Right renal pelvis (tissue), 4 donors: Measurements from ENCODE around the gene ERMN. TPM values are rescaled to one million over a fixed set of nuclear protein-coding genes. Genes with fewer than 3 reads are reported as not detected.
"Not testable (repeated sequence)": the region's sequence is repeated elsewhere in the genome, so short reads cannot be mapped to it uniquely, and the experiment has no call there.

Experiments
- DNase-seq, 4 donors: peaks; one replicate each; pipeline ENCODE4 v3.0.0-alpha.2; 2013; ENCODE audit warnings: low read depth in 4 of 4, low spot score in 3 of 4, missing footprints in 1 of 4
- polyA plus RNA-seq, 4 donors: library from polyadenylated mRNA; unstranded; fragments of 120-200 nt; gene quantifications; one replicate each; pipeline ENCODE4 v1.2.1, GENCODE V29; 2013; ENCODE audit not compliant: insufficient read length in 4 of 4

Gene ERMN
- polyA plus RNA-seq, 4 donors, result 0.06 to 0.18 (median 0.11) TPM

DNA sequence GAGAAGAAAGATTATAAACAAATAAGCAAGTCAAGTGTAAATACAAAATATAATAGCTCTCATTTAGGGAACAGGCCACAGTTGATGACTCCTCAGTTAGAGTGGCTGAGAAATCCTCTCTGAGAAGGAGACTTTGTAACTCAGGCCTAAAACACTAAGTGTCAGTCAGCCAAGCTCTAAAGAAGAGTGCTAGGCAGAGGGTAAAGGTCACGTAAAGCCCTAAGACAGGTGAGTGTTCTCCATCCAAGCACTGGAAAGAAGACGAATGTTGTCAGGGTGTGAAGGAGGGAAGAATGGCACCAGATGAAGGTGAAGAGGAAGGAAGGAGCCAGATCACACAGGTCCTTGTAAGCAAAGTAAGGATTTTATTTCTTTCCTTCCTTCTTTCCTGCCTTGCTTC is 24.3 kb downstream of the ERMN start:
- no peak for DNase-seq

DNA sequence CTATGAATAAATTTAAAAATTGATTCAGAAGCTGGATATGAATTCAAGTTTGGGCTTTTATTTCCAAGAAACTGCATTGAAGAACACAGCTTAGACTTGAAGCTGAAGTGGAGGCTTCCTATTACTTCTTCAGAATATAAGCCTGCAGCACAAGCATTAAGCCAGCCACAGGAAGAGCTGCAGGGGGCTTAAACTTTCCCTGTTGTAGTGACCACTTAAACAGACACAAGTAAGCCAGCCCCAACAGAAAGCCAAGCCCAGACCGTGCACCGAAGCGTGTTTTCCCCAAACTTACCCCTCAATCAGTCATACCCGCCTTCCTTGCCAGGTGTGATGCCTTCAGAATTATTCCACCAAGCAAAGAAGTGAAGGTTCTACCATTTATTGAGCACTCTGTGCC is 28.7 kb downstream of the ERMN start:
- no peak for DNase-seq

DNA sequence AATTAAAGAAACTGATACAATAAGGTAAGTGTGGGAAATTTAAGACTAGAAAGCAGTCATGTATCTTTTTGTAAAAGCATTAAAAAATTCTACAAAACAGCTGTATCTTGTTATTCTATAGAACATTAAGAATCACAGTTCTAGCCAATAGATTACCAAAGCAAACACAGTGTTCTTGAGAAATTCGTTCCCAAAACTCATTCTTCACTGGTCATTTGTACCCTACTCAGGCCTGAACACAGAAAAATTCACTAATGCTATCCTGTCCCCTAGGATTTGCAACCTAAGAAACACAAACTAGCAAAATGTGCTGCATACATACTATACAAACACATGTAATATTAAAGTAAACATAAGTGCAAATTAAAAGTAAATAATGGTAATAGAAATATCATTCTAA is 29.1 kb downstream of the ERMN start:
- DNase-seq, result no peak

DNA sequence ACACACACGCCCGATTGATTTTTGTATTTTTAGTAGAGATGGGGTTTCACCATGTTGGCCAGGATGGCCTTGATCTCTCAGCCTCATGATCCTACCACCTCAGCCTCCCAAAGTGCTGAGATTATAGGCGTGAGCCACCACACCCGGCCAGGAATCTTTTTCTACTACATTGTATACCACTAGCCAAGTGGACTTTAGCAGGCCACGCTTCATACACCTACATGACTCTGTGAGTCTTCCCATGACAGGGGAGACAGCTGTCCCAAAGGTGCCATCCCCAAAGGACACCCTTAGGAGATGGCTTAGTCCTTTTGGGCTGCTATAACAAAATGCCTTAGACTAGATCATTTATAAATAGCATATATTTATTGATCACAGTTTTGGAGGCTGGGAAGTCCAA is 32.8 kb downstream of the ERMN start:
- DNase-seq, result no peak

DNA sequence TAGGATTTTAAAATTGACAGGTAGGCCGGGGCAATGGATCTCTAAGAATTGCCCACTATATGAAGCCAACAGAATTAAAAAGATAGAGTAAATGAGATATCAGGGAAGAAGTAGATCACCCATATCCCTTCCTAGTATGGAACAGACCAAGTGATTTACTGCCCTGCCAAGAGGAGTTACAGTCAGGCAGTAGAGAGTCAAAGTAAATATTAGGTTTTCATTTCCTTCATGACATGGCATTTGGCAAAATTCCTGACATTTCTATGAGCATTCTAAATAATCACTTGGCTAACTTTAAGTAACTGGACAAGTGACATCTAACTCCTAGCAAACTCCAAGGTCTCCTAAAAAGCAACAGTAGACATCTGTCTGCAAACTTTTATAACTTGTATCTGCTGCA is 34.6 kb downstream of the ERMN start:
- DNase-seq, result no peak

DNA sequence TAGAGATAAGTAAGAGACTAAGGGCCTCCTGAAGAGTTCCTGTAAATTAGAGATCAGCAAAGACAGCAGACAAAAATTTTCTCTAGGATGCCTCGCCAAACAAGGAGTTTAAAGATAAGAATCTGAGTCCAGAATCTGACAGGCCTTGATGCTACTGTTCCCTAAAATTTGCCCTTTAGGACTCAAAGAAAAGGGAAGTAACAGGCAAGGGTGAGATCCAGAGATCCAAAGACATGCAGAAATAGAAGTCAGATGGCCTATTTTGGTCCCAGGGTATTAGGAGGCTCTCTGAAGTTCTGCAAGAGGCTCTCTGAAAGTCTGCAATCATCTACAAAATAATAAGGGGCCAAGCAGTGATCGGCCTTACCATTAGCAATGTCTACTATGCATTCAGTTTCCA is 35.1 kb downstream of the ERMN start:
- no peak for DNase-seq

DNA sequence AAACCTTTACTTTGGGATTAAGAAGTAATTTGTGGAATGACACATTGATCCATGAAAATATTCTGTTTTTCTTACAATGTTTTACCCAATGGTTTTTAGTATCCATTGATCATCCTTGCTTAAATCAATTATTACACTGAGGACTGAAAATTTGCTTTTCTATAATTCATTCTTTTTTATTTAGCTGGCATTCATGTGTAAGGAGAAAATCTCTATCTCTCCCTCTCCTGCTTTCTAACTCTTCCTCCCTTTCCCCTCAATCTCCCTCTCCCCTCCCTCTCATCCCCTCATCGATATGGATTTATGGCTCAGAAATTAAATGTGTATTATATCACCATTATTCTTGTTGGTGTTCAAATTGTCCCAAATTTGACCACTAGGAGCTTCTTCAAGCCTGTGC is 38.5 kb downstream of the ERMN start:
- no peak for DNase-seq

DNA sequence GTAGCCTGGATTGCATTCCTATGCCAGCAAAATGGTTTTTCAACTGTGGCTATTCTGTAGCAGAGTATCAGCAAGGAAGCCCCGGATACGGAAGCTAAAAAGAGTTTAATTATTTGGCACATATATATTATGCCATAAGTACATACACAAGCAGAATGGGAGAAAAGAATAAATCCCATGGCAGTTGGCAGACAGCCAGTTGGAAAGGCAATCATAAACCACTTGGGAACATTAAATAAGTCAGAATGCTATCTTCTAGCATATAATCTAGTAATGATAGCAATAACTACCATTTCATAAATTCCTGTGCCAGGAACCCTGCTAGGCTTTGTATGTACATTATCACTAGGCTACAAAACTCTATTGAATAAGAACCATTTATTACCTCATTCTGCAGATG is 42.2 kb downstream of the ERMN start:
- DNase-seq, result no peak

DNA sequence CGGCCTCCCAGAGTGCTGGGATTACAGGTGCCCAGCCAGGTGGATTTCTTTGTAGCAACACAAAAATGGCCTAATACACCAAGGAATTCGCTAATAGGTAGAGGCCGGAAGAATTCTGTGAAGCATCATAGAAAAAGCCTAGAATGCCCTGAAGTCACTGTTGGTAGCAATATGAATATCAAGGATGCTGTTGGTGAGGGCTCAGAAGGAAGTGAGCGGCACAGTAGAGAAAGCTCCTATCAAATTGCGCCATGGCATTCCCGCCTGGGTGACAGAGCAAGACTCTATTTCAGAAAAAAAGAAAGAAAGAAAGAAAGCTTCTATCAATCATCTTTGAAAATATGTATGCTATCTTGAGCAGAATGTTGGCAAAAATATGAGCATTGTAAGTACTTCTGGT is 44.3 kb downstream of the ERMN start:
- DNase-seq, result no peak

DNA sequence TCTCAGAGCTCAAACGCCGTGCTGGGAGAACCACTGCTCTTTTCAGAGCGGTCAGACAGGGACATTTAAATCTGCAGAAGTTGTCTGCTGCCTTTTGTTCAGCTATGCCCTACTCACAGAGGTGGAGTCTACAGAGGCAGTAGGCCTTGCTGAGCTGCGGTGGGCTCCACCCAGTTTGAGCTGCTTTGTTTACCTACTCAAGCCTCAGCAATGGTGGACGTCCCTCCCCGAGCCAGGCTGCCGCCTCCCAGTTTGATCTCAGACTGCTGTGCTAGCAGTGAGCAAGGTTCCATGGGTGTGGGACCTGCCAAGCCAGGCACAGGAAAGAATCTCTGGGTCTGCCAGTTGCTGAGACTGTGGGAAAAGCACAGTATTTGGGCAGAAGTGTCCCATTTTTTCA is 46.3 kb downstream of the ERMN start:
- not testable (repeated sequence) for DNase-seq

DNA sequence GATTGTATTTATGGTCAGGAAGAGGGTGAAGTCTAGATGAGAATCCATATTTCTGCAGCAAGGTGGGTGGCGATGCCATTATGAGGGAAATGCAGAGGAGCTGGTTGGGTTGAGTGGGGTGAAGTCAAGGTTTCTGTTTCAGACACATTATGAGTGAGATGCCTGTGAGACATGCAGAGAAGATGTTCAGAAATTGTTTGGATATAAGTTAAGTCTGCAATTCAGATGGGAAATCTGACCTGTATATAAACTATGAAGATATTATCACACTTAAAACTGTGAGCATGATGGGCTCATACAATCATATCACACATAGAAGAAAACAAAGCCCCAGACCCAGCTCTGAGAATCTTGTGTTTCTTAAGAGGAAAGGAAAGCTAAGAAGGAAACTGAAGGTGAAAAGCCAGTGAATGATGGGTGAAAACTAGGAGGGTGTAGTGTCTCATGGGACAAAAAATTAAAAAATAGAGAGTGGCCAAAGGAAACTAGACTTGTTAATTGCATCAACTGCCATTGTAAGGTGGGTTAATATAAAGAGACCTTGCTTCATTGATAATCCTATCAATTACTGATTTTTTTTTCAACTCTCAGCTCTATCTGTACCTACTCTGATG is 53.9 kb downstream of the ERMN start:
- DNase-seq, result no peak

DNA sequence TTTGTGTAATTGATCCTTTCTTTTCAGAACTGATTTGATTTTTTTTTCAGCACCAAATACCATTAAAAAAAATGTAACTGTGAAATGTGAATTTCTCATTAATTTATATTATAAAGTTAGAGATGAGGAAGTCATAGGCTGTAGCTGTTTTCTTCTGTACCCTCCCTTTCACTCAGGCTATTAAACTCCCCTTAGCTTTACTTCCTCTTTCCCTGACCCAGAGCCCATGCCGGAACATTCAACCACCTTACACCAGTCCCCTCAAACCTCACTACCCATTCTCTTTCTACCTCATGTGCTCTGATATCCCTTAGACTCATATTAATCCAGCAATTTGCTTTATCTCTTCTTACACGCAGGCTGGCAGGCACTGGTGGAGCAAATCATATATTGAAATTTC is 55.7 kb downstream of the ERMN start:
- no peak for DNase-seq

DNA sequence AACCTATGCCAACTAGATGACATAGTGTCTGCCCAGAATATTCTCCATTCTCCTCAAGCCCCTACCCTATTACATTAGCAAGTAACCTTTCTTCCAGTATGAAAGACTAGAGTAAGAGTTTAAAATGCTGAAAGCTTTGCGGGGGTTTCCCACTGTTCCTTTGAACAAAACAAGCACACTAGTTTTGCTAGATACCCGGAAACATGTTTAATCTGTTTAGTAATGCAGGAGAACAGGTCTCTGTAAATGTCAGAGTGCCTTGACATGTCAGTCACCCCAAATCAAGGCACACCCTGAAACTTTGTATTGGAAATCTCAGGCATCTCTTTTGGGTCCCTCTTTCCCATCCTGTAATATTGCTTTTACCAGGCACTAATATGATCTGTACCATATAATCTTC is 56.6 kb downstream of the ERMN start:
- no peak for DNase-seq

Other genes with a start within 250 kb of the ERMN start
- gene GALNT5, start 68.1 kb downstream of the ERMN start, polyA plus RNA-seq, result under 1 TPM; 0.36 to 0.58 (median 0.52) TPM
- 1 to 10 TPM; 1.8 to 2.2 (median 1.9) TPM for gene CYTIP, start 118.3 kb upstream of the ERMN start, polyA plus RNA-seq